Activated CD8-positive, alpha-beta memory T cell treated with anti-CD3 and anti-CD28 coated beads for 4 hours (primary cell): ENCODE data around the gene FFAR2.
"Not testable (repeated sequence)": the region's sequence is repeated elsewhere in the genome, so short reads cannot be mapped to it uniquely, and the experiment has no call there.

Experiments
- DNase-seq, 2 donors: peaks; one replicate each; pipeline ENCODE4 v3.0.0-alpha.2; 2020; ENCODE audit warnings: low read depth in 2 of 2

Gene FFAR2

GRCh38 chr19:35455616-35456201, 7.7 kb downstream of the FFAR2 start:
- no peak for DNase-seq

- no peak for DNase-seq
Measured at GRCh38 chr19:35457173-35457572, 9.1 kb downstream of the FFAR2 start.

- DNase-seq, result no peak
Measured at GRCh38 chr19:35458192-35458591, 10.1 kb downstream of the FFAR2 start.

GRCh38 chr19:35458731-35459391, 10.8 kb downstream of the FFAR2 start:
- no peak for DNase-seq

- DNase-seq, result no peak
Measured at GRCh38 chr19:35459414-35460082, 11.5 kb downstream of the FFAR2 start.

- DNase-seq, result no peak
Measured at GRCh38 chr19:35460608-35461007, 12.6 kb downstream of the FFAR2 start.

- DNase-seq, result no peak
Measured at GRCh38 chr19:35461060-35461459, 13.0 kb downstream of the FFAR2 start.

- not testable (repeated sequence) for DNase-seq
Measured at GRCh38 chr19:35461788-35462187, 13.7 kb downstream of the FFAR2 start.

- peak; percentile 8 to 39 for DNase-seq
Measured at GRCh38 chr19:35462476-35462953, 14.5 kb downstream of the FFAR2 start.

GRCh38 chr19:35462956-35463355, 14.9 kb downstream of the FFAR2 start:
- not testable (repeated sequence) for DNase-seq

- DNase-seq, result no peak
Measured at GRCh38 chr19:35466259-35466658, 18.2 kb downstream of the FFAR2 start.

GRCh38 chr19:35468637-35469036, 20.6 kb downstream of the FFAR2 start:
- peak; percentile 12 to 41 for DNase-seq

GRCh38 chr19:35470128-35470527, 22.1 kb downstream of the FFAR2 start:
- DNase-seq, result no peak

- not testable (repeated sequence) for DNase-seq
Measured at GRCh38 chr19:35471075-35471474, 23.0 kb downstream of the FFAR2 start.

- DNase-seq, result no peak
Measured at GRCh38 chr19:35471946-35472345, 23.9 kb downstream of the FFAR2 start.

GRCh38 chr19:35474104-35474503, 26.0 kb downstream of the FFAR2 start:
- DNase-seq, result no peak

GRCh38 chr19:35474594-35474993, 26.5 kb downstream of the FFAR2 start:
- not testable (repeated sequence) for DNase-seq

GRCh38 chr19:35476149-35476548, 28.1 kb downstream of the FFAR2 start:
- DNase-seq, result no peak

GRCh38 chr19:35478794-35479677, 31.0 kb downstream of the FFAR2 start:
- no peak for DNase-seq

GRCh38 chr19:35483089-35483488, 35.0 kb downstream of the FFAR2 start:
- no peak for DNase-seq

GRCh38 chr19:35484252-35485036, 36.4 kb downstream of the FFAR2 start:
- no peak for DNase-seq
